ENCODE measurements around the gene DPH6. TPM values are rescaled to one million over a fixed set of nuclear protein-coding genes. Genes with fewer than 3 reads are reported as not detected.

DPH6 gene
- total and polyA plus RNA-seq, 2 experiments from 2014 or later: 7.8 to 9.8 TPM

- no peak overlapping the region for H3K27ac ChIP-seq
- no peaks in the 10 kb centered on the region for H3K27me3 ChIP-seq
- no peak overlapping the region for H3K4me3 ChIP-seq
- TF ChIP-seq CTCF (IDR thresholded peaks at IDR 0.05; ENCODE audit: low read depth, low read length): no peak
- no peak for DNase-seq (ENCODE audit: low read depth in 1 of 2, low spot score in 1 of 2)
- peaks cover 3% of the 10 kb centered on the region for H3K4me1 ChIP-seq (ENCODE audit: low read depth)
- H3K36me3 ChIP-seq: no peaks in the 10 kb centered on the region
- no peaks in the 10 kb centered on the region for H3K9me3 ChIP-seq (ENCODE audit: low read depth)
Measured at GRCh38 chr15:35559683-35560082, 13.7 kb upstream of the DPH6 start.

GRCh38 chr15:35557544-35557943 lies 11.6 kb upstream of the DPH6 start:
- DNase-seq (ENCODE audit: low read depth in 1 of 2, low spot score in 1 of 2): peak in 1 of 2 donors; percentile 54
- peaks cover 3% of the 10 kb centered on the region for H3K4me1 ChIP-seq (ENCODE audit: low read depth)
- no peaks in the 10 kb centered on the region for H3K9me3 ChIP-seq (ENCODE audit: low read depth)
- H3K36me3 ChIP-seq: no peaks in the 10 kb centered on the region
- no peak overlapping the region for H3K27ac ChIP-seq
- no peak overlapping the region for H3K4me3 ChIP-seq
- H3K27me3 ChIP-seq: no peaks in the 10 kb centered on the region
- no peak for TF ChIP-seq CTCF (IDR thresholded peaks at IDR 0.05; ENCODE audit: low read depth, low read length)

GRCh38 chr15:35557012-35557411 lies 11.0 kb upstream of the DPH6 start:
- Histone ChIP-seq H3K36me3 (no peaks in the 10 kb centered on the region), H3K27ac (no peak overlapping the region), H3K4me3 (no peak overlapping the region), H3K9me3 (ENCODE audit: low read depth) (no peaks in the 10 kb centered on the region), H3K27me3 (no peaks in the 10 kb centered on the region), H3K4me1 (ENCODE audit: low read depth) (peaks cover 3% of the 10 kb centered on the region)
- TF ChIP-seq CTCF (IDR thresholded peaks at IDR 0.05; ENCODE audit: low read depth, low read length): no peak
- DNase-seq (ENCODE audit: low read depth in 1 of 2, low spot score in 1 of 2): no peak

- Histone ChIP-seq H3K9me3 (ENCODE audit: low read depth) (no peaks in the 10 kb centered on the region), H3K36me3 (no peaks in the 10 kb centered on the region), H3K27ac (no peak overlapping the region), H3K27me3 (no peaks in the 10 kb centered on the region), H3K4me3 (no peak overlapping the region), H3K4me1 (ENCODE audit: low read depth) (peaks cover 6% of the 10 kb centered on the region)
- no peak for DNase-seq (ENCODE audit: low read depth in 1 of 2, low spot score in 1 of 2)
- TF ChIP-seq CTCF (IDR thresholded peaks at IDR 0.05; ENCODE audit: low read depth, low read length): no peak
Measured at GRCh38 chr15:35555244-35555643, 9.3 kb upstream of the DPH6 start.

- DNase-seq (ENCODE audit: low read depth in 1 of 2, low spot score in 1 of 2): no peak
- Histone ChIP-seq H3K4me3 (no peak overlapping the region), H3K27me3 (no peaks in the 10 kb centered on the region), H3K9me3 (ENCODE audit: low read depth) (no peaks in the 10 kb centered on the region), H3K27ac (peak overlapping the region; percentile 47), H3K4me1 (ENCODE audit: low read depth) (peaks cover 23% of the 10 kb centered on the region), H3K36me3 (no peaks in the 10 kb centered on the region)
- no peak for TF ChIP-seq CTCF (IDR thresholded peaks at IDR 0.05; ENCODE audit: low read depth, low read length)
Measured at GRCh38 chr15:35550957-35551356, 5.0 kb upstream of the DPH6 start.

GRCh38 chr15:35549567-35549966 lies 3.6 kb upstream of the DPH6 start:
- Histone ChIP-seq H3K4me3 (no peak overlapping the region), H3K36me3 (no peaks in the 10 kb centered on the region), H3K4me1 (ENCODE audit: low read depth) (peaks cover 29% of the 10 kb centered on the region), H3K9me3 (ENCODE audit: low read depth) (no peaks in the 10 kb centered on the region), H3K27ac (peak overlapping the region; percentile 14), H3K27me3 (no peaks in the 10 kb centered on the region)
- no peak for TF ChIP-seq CTCF (IDR thresholded peaks at IDR 0.05; ENCODE audit: low read depth, low read length)
- DNase-seq (ENCODE audit: low read depth in 1 of 2, low spot score in 1 of 2): no peak
